HUES48 (cell line): ENCODE measurements around the gene GOLGA8J.
"Not testable (repeated sequence)": the region's sequence is repeated elsewhere in the genome, so short reads cannot be mapped to it uniquely, and the experiment has no call there.

Experiments
- H3K27ac ChIP-seq: one replicate; pipeline ENCODE4 v1.7.0; 2013; ENCODE audit warnings: low read depth, low read length, inconsistent platforms
- H3K27me3 ChIP-seq: 2 replicates; pipeline ENCODE4 v1.6.1; 2013; ENCODE audit warnings: mild to moderate bottlenecking, low read length; ENCODE audit not compliant: control insufficient read depth, insufficient read depth
- H3K36me3 ChIP-seq: 2 replicates; pipeline ENCODE4 v1.6.1; 2013; ENCODE audit warnings: low read length; ENCODE audit not compliant: control insufficient read depth, insufficient read depth
- H3K4me1 ChIP-seq: 2 replicates; pipeline ENCODE4 v1.6.1; 2013; ENCODE audit warnings: mild to moderate bottlenecking, low read length; ENCODE audit not compliant: control insufficient read depth, insufficient read depth
- H3K4me3 ChIP-seq: 2 replicates; pipeline ENCODE4 v1.5.1; 2013; ENCODE audit warnings: mild to moderate bottlenecking, low read depth, low read length
- H3K9ac ChIP-seq: 2 replicates; pipeline ENCODE4 v1.6.1; 2013; ENCODE audit warnings: mild to moderate bottlenecking, low read depth, low read length, moderate library complexity
- H3K9me3 ChIP-seq: 2 replicates; pipeline ENCODE4 v1.6.1; 2013; ENCODE audit warnings: low read length; ENCODE audit not compliant: control insufficient read depth, insufficient read depth

The GOLGA8J gene

GRCh38 chr15:30080816-30081215 is 1.9 kb upstream of the GOLGA8J start:
- not testable (repeated sequence) for H3K27me3 ChIP-seq, H3K4me3 ChIP-seq, H3K9me3 ChIP-seq, H3K27ac ChIP-seq, H3K9ac ChIP-seq, H3K36me3 ChIP-seq, H3K4me1 ChIP-seq

DNA sequence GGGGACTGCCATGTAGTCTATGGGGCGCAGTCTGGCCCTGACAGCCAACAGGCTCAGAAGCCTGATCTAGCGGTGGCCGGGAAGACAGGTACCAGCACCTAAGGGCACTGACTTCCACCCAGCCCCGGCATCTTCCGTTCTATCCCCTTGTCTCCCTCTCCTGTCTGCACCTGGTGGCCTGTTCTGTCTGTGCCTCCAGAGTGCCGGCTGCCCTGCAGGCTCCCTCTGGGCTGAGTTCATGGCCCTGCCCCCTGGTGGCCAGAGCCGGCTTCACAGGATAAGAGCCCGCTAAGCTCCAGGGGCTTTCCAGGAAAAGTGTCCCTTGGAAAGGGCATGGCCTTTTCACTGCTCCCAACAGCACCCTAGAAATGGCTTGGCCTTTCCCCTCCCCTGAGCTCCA is 15.1 kb downstream of the GOLGA8J start:
- H3K9me3 ChIP-seq, H3K4me3 ChIP-seq, H3K9ac ChIP-seq, H3K36me3 ChIP-seq, H3K27me3 ChIP-seq, H3K4me1 ChIP-seq, H3K27ac ChIP-seq: not testable (repeated sequence)

- not testable (repeated sequence) for H3K36me3 ChIP-seq, H3K9ac ChIP-seq, H3K4me1 ChIP-seq, H3K27ac ChIP-seq, H3K9me3 ChIP-seq, H3K4me3 ChIP-seq, H3K27me3 ChIP-seq
These were observed 20.1 kb downstream of the GOLGA8J start for GRCh38 chr15:30102890-30103289.

- not testable (repeated sequence) for H3K27me3 ChIP-seq, H3K4me1 ChIP-seq, H3K27ac ChIP-seq, H3K9me3 ChIP-seq, H3K36me3 ChIP-seq, H3K9ac ChIP-seq
- peak overlapping the region; percentile 56; the same call in 1 of the 2 replicates for H3K4me3 ChIP-seq
These were observed 21.3 kb downstream of the GOLGA8J start for GRCh38 chr15:30103941-30104507.

DNA sequence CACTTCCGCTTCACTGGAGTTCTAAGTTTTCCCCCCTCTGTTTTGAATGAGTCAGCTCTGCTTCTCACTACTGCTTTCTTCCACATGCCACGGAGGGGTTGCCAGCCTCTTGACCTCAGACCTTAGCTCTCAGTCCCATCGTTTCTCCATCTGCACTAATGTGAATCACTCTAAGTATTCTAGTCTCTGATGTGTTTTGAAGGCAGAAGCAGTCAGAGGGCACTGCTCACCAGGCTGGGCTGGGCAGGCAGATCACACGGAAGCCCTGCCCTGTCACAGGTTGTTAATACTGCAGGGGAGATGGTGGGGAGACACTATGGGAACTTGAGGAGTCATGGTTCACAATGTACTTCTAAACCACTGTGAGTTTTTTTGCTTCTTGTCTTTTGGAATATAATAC is 27.8 kb downstream of the GOLGA8J start:
- not testable (repeated sequence) for H3K9me3 ChIP-seq, H3K9ac ChIP-seq, H3K27ac ChIP-seq, H3K4me3 ChIP-seq, H3K4me1 ChIP-seq, H3K36me3 ChIP-seq, H3K27me3 ChIP-seq

DNA sequence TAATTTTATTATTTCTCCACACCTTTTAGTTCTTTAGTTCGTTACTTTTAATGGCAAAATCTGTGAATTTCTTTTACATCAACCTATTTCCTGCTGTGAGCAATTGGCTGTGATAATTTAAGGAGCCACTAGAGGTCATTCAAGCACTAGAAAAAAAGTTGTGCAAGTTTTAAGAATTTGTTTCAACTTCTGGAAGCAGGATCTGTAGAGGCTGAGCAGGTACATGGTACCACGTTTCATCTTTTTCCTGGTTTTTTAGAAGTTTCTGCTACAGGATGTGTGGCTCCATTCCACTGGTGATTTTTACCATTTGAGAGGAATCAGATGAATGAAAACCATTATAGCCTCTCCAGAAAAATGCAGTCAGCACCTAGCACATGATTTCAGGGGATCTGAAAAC is 47.3 kb downstream of the GOLGA8J start:
- H3K4me1 ChIP-seq, H3K27me3 ChIP-seq, H3K27ac ChIP-seq, H3K4me3 ChIP-seq, H3K9ac ChIP-seq, H3K9me3 ChIP-seq, H3K36me3 ChIP-seq: not testable (repeated sequence)

- not testable (repeated sequence) for H3K36me3 ChIP-seq, H3K4me3 ChIP-seq, H3K4me1 ChIP-seq, H3K9ac ChIP-seq, H3K27me3 ChIP-seq, H3K9me3 ChIP-seq, H3K27ac ChIP-seq
These were observed 52.0 kb downstream of the GOLGA8J start, which contains the start of gene GOLGA8T for GRCh38 chr15:30134751-30135150. Gene GOLGA8T (plus strand): TSS chr15:30135051. CDS start chr15:30135149, 98 bp downstream.
